Activated naive CD4-positive, alpha-beta T cell treated with Interleukin-2 at 50 U/mL for 16 hours (primary cell): ENCODE data around the gene KIF18B.
"Not testable (repeated sequence)": the region's sequence is repeated elsewhere in the genome, so short reads cannot be mapped to it uniquely, and the experiment has no call there.

ENCODE experiments used
- DNase-seq: peaks from one replicate; pipeline ENCODE4 v3.0.0-alpha.2; 2020

KIF18B gene

DNA sequence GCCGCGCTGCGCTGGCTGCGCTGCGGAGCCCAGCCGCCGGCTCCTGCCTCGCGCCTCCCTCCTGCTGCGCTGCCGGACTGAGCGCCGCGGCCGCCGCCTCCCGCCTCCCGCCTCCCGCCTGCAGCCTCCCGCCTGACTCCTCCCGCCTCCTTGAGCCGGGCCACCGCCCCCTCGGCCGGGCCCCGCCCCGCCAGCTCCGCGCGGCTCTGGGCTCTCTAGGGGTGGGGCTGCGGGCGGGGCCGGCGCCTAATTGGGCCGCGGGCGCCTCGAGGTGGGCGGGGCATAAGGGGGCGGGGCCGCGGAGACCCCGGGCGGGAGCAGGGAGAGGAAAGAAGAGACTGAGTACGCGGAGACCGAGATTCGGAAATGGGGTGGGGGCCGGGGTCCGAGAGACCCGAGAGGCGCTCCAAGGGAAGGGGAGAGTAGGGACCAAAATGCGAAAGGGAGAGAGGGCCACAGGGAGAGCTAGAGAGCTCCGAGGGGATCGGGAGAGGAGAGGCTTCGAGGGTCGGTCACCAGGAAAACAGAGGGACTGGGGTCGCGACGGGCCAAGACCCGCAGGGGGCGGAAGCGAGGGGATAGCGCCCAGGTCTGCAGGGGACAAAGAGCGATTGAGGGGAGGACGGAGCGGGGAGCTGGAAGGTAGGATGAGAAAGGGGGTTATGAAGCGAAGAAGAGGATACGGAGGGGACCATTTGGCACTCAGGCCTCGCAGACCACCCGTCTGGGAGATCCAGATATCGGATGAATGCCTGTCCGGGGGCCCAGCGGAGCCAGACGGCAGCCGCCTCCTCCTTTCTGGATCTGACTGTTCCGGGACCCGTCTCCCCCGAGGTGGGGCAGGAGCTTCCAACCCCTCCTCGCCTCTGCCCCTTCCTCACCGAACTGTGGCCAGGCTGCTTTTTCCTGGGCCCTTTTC is 20.9 kb upstream of the KIF18B start, which contains the start of gene C1QL1:
TSS of gene C1QL1 (minus strand) at position 79 of the 919 bp plus-strand sequence. CDS start 255 bp downstream, outside the sequence.
- DNase-seq, result peak; percentile 87

DNA sequence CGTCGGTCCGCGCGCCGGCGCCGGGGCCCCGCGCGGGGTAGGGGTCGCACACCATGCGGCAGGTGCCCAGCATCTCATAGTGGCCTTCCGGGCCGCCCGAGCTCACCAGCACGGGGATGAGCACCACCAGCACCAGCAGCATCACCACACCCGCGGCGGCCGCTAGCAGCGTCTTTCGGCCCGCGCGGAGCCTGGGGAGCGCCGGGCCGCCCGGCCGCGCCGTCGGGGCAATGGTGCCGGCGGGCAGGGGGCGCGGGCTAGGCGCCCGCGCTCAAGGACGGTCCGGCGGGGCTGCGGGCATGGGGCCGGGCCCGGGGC is 20.3 kb upstream of the KIF18B start:
- DNase-seq, result no peak

DNA sequence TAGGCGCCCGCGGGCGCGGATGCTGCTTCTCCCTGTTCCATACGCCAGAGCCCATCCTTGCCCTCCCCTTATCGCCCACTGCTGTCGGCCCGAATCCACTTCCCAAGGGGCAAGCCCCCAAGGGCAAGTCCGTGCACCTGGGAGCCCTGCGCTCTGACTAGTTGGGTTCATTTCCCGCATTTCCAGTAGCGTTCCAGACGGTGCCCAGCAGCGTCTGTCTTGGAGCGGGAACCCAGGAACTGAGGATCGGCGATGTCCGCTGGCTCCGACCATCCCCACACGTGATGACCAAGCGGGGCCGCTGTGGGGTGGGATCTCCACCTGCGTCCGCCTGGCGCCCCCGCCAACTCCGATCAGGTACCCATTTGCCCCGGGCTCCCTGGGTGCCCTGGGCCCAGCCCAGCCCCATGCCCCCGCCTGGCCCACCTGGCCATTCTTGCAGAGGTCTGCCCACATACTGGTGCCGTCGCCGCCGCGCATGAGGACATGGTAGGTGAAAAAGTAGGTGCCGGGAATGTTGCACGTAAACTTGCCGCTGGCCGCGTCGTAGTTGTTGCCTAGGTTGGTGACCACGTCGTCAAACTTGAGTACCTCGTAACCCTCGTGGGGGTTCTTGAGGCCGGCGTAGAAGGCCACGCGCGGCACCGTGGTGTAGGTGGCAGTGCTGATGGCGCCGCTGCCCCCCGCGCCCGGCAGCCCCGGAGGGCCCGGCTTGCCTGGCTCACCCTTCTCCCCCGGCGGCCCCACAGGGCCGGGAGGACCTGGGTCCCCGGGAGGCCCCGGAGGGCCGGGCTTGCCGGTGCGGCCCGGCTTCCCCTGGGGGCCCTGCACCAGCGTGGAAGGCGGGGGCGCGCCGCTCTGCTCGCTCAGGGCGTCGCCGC is 19.7 kb upstream of the KIF18B start:
- no peak for DNase-seq

DNA sequence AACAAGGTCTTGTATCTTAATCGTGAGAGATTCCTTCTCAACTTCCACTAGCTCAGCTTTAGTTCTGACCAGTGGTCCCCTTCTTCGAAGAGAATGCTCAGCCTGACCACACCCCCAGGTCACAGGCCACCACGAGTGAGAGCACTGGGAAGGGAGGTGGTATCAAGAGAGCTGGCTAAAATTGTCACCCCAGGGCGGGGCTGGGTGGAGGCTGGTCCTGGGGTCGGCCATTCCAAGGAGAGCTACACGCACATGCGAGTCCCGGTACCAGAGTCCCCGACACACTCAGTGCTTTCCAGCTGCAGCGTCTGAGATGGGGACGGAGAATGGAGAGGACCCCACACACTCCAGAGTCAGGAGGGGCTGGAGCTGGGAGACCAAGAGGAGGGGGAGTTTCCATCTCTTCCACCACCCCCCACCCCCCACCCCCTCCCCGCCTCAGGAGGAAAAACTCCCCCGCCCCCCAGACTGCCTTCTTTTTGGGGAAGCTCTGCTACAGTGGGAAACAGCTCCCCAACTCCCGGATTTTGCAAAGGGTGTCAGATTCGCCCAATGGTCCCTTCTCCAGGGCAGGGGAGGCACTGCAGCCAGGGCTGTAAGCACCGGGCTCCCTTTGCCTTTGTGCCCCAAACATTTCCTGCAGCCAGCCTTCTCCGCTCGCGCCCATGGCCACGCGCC is 18.9 kb upstream of the KIF18B start:
- no peak for DNase-seq

DNA sequence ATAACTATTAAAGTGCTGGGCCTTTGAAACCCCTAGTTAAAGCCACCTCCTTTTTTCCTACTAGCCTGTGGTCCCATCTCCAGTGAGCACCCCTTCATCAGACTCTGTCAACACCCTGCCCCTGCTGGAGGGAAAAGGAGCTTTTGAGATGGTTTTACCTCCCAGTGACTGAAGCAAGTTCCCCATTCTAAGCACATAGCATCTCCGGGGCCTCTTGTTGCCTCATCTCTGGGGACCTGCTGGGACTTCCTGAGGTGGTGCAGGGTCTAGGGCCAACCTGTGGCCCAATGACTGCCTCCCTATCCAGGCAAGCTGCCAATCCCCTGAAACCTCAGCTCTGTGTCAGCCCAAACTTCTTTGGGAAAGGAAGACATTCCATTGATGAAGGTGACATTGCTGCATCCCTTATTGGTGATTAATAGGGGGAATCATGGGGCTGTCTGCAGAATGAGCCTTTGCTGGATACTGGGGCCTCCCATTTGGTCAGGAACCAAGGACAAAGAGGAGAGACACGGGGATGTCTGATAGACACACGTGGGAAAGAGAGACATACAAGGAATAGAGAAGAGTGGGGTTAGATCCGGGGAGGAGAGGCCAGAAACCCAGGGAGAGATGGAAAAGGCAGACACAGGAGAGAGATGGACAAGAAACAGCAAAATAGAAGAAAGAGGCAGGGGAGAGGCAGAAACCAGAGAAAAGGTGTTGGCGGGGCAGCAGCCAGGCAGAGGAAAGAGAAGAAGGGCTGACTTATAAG is 18.1 kb upstream of the KIF18B start:
- DNase-seq, result no peak

DNA sequence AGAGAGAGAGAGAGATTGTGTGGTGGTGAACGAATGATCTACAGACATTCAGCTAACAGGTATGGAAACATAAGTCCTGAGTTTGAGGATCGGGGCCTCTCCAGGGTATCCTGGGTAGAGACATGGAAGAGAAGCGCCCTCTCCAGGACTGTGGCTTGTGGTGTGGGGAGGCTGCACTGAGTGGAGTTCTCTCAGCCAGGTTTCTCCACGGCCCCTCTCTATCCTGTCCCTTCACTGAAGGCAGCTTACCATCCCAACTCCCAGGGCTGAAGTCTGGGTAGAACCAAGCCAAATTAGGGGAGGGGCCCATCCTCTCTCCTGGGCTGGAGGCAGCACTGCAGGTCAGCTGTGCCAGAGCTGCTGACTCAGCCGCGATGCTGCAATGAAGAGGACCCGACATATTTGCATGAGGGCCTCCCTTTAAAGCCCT is 14.4 kb upstream of the KIF18B start:
- no peak for DNase-seq

DNA sequence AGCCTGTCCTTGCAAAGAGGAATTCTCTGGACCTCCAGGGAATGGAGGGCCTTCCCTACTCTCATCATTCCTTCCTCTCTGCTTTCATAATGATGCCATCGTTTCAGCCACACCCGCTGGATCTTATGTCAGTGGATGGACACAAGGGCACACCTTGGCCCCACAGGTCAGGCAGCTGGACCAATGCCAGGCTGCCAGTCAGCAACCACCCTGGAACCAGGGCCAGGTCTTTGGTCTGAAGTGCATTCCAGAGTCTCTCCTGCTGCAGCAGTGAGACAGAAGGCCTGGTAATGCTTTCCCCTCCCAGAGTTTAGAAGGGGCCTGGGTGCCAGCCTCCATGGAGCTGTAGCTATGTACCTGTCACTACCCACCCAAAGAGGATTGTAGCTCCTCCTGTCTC is 13.1 kb upstream of the KIF18B start:
- no peak for DNase-seq

DNA sequence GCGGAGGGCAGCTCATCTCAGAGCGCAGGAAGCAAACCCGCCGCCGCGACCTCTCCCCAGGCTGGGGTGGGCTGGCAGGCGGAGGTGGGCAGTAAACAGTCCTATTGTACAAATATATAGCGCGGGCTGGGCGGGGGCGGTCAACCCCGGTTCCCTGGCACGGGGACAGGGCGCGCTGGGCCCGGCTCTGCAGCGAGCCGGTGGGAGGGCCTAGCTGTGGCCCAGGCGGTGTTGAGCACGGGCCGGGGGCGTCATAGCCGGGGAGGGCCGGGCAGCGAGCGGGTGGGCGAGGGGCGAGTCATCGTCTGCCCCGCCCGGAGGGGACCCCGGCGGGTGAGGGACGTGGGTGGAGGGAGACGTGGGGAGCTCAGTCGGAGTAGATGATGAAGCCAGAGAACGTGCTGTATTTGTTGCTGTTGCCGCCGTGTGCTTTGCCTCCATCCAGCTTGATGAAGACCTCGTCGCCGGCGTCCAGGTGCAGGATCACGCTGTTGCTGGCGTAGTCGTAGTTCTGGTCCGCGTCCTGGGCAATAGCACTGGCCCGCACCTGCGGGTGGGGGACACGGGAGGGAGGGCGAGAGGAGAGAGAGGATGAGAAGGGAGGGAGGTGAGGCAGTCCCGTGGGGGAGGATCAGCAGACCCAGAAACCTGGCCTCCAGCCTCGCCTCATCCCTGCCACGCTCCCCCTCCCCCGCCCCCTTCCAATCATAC is 12.4 kb upstream of the KIF18B start:
- DNase-seq, result peak; percentile 20

DNA sequence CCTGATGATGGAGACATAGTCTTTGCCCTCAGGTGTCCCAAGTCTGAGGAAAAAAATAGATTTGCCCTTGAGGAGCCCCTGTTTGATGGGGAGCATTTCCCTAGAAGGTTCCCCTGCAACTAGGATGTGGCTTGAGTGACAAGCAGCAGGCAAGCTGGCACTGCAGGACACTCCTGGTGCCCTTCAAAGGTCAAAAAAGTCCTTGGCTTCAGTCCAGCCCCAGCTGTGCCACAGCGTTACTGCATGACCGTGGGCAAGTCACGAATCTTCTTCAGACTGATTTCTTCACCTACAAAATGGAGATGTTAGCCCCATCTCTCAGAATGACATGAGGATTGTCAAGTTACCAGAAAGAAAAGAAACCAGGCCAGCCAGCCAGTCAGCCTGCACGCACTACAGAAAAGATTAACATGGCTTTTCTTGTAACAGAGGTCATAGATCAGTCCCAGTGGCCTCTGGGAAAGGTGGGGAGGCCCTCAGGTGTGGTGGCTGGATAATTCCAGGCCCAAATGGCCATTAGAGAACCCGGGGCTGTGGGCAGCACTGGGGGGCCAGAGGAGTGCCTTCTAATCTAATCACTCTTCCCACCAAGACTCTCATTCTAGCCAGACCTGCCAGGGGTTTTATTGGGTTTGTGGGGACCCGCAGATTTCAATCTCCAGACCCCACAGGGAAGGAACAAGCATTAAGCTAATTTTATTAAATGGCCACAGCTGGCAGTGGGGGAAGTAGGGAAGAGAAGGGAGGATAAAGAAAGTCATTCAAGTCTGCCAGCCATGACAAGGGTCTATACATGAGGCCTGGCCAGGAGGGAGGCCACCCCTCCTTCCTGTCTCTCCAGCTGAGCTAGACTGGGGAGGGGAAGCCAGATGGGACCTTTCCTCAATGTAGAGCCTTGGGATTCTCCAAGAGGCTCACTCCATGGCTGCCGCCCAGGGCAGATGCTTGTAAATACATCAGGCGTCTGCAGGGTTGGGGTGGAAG is 9.7 kb upstream of the KIF18B start:
- DNase-seq, result no peak

DNA sequence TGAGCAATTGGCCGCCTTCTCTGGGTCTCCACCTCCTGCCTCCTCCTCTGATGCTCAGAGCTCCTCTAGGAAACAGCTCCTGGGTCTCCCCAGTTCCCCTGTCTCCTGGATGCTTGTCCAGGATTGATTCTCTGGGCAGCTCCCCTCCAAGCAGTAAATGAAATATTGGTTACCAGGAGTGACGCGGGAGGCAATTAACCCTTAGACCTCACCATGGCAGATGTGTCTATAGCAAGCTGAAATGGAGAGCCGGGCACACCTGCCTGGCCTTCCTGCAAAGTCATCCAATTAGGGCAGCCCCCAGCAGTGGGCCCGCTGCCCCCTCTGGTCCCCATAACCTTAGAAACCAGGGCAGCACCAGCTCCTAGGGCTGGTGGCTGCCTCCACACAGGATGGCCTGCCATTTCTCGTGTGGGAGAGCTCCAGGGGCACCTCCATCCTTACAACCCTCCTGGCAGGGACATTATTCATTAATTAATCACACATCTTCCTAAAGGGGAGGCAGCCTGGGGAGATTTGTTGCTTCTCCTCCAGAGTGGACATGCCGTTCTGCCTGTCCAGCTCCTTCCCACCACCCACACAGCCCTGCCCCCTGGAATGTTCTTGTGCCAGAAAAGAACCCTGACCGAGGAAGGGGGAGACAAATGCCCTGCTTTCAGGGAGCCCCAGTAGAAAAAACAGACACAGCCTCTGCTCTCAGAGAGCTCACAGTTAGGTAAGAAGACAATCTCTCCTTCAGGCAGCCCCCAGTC is 8.3 kb upstream of the KIF18B start:
- no peak for DNase-seq

DNA sequence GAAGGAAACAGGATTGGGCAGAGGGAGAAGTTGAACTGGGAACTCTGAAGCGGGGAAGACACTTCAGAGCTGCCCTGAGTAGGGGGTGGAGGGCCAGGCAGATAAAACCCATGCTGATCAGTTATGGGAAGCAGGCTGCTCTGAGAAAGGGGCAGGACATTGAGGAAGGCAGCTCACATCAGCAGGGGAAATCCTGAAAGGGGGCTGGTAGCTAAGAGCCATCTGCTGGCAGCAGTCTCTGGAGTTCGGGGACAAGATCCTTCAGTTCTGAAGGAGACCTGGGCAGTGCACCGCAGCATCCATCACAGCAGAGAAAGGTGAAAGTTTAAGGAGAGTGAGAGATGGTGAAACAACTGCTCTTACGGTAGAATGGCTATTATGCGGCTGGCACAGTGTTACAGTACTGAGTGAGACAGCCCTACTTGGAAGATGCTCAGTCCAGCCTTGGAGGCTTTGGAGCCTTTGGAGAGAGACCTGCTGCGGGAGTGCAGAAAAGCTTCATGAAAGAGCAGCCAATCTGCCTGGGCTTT is 5.4 kb upstream of the KIF18B start:
- no peak for DNase-seq

DNA sequence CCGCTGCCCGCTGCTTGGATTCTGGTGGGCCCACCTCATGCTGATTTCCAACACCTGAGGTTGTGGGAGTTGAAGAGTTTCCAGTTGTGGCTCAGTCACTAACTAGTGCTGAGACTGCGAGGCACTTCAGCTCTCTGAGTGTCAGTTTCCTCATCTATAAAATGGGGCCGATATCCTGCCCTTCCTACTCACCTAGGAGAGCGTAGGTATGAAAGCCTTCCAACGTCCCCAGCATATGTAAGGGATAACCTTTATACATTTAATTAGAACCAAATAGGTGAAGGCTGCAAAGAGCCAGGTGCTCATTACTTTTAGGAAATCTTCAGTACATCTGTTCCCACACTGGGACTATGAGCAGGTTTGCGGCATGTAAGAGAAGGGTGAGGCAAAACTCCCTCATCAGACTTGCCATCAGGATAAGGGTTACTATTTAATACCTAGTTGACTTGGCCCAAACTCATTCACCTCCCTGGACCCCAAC is 782 bp upstream of the KIF18B start:
- no peak for DNase-seq

DNA sequence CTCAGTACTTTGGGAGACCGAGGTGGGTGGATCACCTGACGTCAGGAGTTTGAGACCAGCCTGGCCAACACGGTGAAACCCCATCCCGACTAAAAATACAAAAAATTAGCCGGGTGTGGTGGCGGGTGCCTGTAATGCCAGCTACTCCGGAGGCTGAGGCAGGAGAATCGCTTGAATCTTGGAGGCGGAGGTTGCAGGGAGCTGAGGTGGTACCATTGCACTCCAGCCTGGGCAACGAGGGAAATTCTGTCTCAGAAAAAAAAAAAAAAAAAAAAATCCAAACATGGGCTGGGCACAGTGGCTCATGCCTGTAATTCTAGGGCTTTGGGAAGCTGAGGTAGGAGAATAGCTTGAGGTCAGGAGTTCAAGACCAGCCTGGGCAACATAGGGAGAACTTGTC is 1.9 kb downstream of the KIF18B start:
- DNase-seq, result not testable (repeated sequence)

DNA sequence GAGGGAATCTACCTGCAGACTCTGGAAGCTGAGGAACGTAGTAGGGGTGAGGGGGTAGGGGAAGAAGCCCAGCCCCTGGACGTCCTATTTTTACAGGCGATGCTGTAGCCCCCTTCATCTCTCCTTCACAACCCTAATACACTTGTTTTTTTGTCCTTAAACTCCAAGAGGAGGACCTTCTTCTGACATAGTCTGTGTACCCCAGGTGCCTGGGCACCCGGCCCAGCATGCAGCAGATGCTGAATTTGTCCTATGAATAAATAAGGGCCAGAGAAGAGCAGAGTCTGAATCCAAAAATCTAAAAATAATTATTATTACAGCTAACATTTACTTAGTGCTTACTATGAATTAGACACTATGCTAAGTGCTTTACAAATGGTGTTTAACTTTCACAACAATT is 5.1 kb downstream of the KIF18B start:
- no peak for DNase-seq

DNA sequence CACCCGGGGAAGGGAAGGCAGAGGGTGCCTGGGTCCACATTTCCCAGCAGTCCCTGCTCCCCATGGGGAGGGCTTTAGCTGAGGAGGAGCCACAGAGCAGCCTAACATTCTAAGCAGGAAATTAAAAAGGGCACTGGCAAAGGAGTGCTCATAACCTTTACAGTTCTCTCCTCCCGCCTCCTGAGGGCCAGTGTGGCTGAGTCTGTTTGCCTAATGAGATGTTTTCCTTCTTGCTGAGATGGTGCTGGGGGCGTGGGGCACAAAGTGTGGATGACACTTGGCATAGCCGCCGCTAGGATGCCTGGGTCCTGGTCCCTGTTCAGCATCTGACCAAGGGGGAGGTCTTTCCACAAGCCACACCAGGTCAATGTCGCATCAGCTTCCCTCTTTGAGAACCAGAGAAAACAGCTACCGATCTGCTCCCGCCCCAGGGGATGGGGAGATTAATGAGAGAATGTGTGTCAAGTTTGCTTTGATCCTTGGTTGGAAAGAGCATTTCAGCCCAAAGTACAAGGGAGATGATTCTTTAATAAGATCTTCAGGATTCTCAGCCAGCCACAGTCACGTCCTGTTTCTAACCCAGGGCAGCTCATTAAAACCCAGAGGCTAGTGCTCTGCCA is 5.8 kb downstream of the KIF18B start:
- DNase-seq, result no peak

DNA sequence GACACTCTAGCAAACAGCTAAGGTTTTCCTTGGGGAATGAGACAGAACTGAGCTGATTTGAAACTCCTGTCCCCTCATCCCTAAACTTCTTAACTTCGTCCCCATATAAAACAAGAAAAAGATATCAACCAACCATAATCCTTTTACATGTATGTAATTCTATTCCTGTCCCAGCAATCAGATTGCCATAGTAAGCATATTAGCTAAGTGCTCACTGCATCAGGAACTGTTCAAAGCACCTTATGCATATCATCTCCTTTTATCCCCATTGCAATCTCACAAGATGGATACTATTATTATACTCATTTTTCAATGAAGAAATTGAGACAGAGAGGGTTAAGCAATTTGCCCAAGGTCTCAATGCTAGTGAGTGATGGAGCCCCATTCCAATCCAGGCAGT is 6.8 kb downstream of the KIF18B start:
- DNase-seq, result no peak

DNA sequence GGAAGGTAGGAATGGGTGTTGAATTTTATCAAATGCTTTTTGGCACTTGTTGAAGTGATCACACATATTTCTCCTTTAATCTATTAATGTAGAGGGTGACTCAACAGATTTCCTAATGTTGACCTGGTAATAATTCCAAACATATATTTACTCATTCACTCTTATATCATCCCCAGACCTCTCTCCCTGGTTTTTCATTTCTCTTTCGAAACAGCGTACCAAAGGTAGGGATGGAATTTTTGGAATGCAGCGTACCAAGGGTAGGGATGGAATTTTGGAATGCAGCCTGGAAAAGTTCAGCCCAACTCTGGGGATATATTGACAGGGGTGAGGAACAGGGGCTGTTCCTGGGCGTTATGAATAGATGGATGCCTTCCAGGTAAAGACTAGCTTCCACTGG is 7.3 kb downstream of the KIF18B start:
- no peak for DNase-seq

DNA sequence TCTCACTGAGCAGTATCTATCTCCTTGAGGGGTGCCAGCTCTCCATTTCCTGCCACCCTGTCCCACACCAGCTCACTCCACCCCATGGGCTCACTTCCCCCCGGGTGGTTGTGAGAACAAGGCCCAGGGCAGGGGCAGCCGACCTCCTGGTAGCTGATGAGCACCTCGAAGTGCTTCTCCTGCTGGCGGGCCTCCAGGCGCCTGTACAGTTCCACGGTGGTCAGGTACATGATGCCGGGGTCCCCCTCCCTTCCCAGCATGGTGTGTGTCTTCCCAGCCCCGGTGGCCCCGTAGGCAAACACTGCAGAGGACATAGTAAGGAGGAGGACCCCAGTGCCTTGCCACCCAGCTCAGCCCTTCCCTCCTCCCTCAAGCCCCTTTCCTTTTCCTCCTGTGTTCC is 12.5 kb downstream of the KIF18B start:
- no peak for DNase-seq

DNA sequence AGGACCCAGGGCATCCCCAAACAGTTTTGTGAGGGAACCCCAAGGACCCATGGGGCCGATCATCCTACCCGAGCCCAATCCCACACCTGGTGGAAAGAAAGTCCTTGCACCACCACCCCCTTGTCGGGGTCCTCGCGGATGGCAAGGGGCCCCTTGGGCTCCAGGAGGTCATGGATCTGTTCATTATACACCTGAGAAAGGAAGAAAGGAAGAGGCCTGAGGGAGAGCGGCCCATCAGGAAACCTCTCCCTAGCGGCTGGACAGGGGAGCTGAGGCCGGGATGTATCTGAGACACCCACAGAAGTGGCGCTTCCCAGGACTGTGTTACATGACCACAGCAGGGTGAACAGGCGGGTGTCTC is 12.8 kb downstream of the KIF18B start:
- no peak for DNase-seq
